ENCODE measurements around the gene KAZN. TPM values are rescaled to one million over a fixed set of nuclear protein-coding genes. Genes with fewer than 3 reads are reported as not detected.

Gene KAZN
- total RNA-seq, 1 donor from 2014 or later = 5.7 TPM

DNA sequence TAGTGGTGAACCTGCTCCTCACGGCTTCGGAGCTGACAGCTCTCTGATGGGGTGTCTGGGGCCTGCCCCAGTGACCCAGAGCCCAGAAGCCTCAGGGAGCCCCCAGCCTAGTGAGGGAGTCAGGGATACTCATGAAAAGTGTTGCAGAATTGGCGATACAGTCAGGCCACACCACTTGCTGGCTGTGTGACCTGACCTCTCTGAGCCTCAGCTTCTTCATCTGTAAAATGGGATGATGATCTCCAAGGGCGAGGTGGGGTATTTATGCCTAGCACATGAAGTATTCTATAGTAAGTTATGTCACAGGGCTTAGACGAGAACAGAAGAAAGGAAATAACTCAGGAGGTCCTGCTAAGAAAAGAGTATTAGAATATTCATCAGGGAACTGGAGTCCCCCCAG lies 556.7 kb downstream of the KAZN start:
- peak overlapping the region; percentile 88 for H3K4me3 ChIP-seq (ENCODE audit: low read depth, low read length)
- TF ChIP-seq, protein P1, sequence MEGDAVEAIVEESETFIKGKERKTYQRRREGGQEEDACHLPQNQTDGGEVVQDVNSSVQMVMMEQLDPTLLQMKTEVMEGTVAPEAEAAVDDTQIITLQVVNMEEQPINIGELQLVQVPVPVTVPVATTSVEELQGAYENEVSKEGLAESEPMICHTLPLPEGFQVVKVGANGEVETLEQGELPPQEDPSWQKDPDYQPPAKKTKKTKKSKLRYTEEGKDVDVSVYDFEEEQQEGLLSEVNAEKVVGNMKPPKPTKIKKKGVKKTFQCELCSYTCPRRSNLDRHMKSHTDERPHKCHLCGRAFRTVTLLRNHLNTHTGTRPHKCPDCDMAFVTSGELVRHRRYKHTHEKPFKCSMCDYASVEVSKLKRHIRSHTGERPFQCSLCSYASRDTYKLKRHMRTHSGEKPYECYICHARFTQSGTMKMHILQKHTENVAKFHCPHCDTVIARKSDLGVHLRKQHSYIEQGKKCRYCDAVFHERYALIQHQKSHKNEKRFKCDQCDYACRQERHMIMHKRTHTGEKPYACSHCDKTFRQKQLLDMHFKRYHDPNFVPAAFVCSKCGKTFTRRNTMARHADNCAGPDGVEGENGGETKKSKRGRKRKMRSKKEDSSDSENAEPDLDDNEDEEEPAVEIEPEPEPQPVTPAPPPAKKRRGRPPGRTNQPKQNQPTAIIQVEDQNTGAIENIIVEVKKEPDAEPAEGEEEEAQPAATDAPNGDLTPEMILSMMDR (conservative IDR thresholded peaks at IDR 0.05; ENCODE audit: low read depth, low read length) = no peak
- DNase-seq (ENCODE audit: low read depth) = no peak

DNA sequence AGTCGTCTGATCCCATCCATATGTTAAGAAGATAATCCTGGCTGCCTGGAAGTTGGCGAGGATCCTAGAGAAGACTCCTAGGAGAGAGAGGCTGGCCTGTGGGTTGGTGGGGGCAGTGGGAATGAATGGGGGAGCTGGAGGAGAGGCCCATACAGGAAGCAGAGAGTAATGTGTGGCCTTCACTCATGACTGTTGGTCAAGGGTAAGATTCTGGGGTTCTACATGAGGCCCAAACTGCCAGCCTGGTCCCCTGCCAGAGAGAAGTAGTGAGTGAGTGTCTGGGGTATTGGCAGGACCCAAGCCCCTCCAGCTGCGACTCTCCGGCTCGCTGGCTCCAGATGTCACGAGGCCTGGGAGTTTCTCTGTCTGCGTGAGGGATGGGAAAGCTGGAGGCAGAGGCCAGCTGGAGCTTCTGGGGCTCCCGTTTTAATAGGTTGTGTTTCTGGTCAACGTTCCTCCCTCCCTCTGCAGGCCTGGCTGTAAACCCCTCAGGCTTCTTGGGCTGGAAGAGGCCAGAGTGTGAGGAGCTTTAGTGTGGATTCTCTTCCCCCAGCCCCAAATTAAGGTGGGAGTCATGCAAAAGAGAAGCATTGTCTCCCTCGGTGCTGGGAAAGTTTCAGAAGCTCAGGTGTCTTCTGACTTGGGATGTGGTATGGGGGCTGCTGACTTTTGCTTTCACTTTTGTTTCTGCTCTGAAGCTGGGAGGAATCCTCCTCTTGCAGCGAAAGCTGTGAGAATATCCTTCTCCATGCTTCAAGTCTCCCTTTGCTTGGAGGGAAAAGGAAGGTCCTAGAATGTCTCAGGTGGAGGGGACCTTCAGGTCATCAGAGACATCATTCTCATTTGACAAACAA lies 557.6 kb downstream of the KAZN start:
- no peak for DNase-seq (ENCODE audit: low read depth)
- TF ChIP-seq, protein P1 (conservative IDR thresholded peaks at IDR 0.05; ENCODE audit: low read depth, low read length) = no peak
- H3K4me3 ChIP-seq (ENCODE audit: low read depth, low read length) = peak overlapping the region; percentile 88

DNA sequence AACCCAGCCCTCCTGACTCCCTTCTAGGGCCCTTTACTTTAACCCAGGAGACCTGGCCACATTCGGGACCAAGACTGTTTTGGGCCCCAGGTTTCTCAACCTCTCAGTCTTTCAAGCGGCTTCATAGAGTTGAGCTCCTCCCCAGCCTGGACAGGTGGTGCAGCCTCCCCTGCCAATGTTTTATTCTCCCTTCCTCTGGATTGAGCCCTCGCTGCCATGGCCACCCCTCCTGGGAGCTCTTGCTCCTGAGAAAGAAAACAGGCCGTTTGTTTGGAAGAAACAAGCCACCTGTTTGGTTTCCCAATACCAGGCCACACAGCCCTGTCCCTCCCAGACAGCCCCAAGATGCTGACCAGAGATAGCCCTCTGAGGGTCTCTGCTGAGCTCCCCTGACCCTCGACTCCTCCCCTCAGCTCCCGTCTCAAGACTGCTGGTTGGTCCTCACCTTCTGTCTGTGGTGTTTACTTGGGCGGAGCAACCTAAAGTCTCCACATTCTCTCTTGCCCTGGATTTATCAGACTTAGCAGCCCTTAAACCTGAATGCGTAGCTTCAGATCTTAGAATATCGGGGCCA lies 558.4 kb downstream of the KAZN start:
- TF ChIP-seq, protein P1 (conservative IDR thresholded peaks at IDR 0.05; ENCODE audit: low read depth, low read length) = no peak
- no peak overlapping the region for H3K4me3 ChIP-seq (ENCODE audit: low read depth, low read length)
- DNase-seq (ENCODE audit: low read depth) = no peak

DNA sequence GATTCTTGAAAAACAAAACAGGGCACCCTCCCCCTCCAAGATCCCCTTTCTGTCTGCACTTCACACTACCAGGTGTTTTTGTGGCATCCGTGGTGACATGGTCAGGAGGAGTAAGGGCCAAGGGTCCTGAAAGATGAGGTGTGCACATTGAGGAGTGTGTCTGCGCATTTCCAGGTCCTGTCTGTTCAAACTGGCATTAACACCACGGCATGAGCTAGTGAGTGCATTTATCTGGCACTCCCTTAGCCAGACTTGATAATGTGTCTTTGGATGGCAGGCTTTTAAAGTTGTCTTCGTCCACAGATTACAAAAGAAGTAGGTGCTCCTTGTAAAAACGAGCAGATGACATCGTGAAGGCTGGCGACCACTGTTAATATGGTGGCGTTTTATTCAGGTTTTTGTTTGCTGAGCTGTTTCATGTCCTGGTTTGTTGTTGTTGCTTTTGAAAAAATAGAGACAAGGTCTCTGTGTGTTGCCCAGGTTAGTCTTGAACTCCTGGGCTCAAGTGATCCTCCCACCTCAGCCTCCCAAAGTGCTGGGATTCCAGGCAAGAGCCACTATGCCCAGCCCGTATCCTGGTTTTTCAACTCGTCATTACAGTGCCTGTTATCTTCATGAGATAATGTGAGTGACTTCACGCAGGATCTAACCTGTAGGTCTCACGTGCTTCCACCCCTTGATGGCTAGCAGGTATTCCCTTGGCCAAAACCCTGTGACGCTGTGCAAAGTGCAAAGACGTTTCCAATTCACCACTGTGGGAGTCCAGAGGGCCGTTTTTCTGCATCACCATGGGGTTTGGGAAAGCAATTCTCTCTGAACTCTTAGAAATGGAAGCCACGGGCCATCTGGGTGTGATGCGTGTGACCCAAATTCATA lies 559.3 kb downstream of the KAZN start:
- peak overlapping the region; percentile 36 for H3K4me3 ChIP-seq (ENCODE audit: low read depth, low read length)
- TF ChIP-seq, protein P1 (conservative IDR thresholded peaks at IDR 0.05; ENCODE audit: low read depth, low read length) = no peak
- no peak for DNase-seq (ENCODE audit: low read depth)

DNA sequence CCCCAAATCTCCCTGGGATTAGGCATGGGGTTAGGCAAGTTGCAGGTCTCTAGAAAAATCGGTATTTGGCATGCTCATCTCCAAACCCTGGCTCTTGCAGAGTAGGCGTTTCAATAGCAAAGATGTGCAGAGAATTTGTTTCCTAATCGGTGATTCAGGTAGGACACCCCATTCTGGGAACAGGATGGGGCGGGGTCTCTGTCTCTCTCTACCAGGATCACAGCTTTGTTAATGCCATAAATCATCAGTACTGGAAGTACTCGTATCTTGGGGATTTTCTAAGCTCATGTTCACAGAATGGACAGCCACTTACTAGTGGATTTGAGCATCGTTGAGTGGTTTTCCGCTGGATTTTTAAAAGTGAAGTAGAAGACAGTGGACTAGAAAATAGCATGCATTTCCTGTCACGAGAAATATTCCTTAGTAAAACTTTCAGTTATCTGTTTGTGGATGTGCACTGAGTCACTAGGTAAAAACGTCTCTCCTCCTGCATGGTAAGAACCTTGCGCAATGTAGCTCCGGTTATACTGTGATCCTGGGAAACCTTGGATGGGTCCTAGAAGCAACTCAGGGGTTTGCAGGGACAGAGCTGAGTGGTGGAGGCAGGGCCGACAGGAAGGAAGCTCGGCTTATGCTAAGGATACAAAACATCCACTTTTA lies 560.2 kb downstream of the KAZN start:
- peak; percentile 87 for DNase-seq (ENCODE audit: low read depth)
- TF ChIP-seq, protein P1 (conservative IDR thresholded peaks at IDR 0.05; ENCODE audit: low read depth, low read length) = no peak

DNA sequence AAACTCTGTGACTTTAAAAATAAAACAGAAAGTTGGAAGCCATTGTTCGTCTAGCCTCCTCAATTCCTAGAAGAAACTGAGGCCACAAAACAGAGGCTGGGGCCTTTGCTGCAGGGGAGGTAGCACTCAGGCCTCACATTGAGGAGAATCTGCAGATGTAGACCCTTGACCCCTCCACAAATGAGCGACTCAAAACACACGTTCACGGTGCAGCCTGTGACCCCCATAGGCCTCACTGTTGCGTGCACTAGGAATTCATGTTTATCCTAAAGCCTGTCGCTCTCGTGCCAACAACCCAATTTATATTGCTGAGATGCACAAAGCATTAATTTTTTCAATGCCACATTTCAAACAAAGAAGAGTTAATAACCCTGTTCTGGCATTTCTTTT lies 560.7 kb downstream of the KAZN start:
- TF ChIP-seq, protein P1 (conservative IDR thresholded peaks at IDR 0.05; ENCODE audit: low read depth, low read length) = no peak
- peak overlapping the region; percentile 2 for H3K4me3 ChIP-seq (ENCODE audit: low read depth, low read length)

More for the DNA sequence above, 560.2 kb downstream of the KAZN start:
- H3K4me3 ChIP-seq (ENCODE audit: low read depth, low read length) = peak overlapping the region; percentile 36

More for the DNA sequence above, 560.7 kb downstream of the KAZN start:
- DNase-seq (ENCODE audit: low read depth) = no peak

All from epithelial cell of proximal tubule (primary cell).